GM12874 (cell line): ENCODE results near the gene AMIGO1.

Source experiments
- TF ChIP-seq, protein P1 (sequence below): IDR thresholded peaks from 2 replicates; pipeline ENCODE4 v1.5.1; 2011; ENCODE audit warnings: low read depth, mild to moderate bottlenecking, control low read depth, low read length, moderate library complexity; ENCODE audit not compliant: insufficient read depth

The AMIGO1 gene

DNA sequence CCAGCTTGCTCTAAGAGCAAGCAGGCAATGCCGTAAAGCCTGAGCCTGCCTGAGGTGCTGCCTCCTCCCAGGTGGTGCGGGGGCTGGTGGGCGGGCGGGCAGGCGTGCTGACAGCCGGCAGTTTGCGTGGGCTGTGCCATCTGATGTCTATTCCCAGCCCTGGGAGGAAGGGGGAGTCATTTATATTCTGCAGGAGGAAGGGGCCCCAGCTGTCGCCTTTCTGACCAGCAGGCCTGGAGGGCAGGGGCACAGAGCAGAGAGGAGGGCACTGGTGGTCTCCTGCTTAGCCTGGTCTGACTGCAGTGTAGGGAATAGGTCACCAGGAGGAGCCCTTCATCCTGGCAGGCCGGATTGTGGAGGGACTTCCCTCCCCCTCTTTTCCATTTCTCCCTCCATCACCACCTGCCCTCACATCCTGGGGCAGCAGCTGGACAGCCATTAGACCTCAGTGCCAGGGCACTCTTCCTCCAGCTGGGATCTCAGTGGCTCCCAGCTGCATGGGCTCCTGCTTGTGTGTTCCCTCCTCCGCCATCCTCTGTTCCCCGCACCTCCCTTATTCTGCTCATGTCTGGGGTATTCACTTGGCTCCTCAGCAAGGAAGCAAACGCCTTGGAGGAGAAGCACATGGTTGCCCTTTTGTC, 11.2 kb downstream of the AMIGO1 start:
- TF ChIP-seq, protein P1, sequence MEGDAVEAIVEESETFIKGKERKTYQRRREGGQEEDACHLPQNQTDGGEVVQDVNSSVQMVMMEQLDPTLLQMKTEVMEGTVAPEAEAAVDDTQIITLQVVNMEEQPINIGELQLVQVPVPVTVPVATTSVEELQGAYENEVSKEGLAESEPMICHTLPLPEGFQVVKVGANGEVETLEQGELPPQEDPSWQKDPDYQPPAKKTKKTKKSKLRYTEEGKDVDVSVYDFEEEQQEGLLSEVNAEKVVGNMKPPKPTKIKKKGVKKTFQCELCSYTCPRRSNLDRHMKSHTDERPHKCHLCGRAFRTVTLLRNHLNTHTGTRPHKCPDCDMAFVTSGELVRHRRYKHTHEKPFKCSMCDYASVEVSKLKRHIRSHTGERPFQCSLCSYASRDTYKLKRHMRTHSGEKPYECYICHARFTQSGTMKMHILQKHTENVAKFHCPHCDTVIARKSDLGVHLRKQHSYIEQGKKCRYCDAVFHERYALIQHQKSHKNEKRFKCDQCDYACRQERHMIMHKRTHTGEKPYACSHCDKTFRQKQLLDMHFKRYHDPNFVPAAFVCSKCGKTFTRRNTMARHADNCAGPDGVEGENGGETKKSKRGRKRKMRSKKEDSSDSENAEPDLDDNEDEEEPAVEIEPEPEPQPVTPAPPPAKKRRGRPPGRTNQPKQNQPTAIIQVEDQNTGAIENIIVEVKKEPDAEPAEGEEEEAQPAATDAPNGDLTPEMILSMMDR = peak; percentile 56

DNA sequence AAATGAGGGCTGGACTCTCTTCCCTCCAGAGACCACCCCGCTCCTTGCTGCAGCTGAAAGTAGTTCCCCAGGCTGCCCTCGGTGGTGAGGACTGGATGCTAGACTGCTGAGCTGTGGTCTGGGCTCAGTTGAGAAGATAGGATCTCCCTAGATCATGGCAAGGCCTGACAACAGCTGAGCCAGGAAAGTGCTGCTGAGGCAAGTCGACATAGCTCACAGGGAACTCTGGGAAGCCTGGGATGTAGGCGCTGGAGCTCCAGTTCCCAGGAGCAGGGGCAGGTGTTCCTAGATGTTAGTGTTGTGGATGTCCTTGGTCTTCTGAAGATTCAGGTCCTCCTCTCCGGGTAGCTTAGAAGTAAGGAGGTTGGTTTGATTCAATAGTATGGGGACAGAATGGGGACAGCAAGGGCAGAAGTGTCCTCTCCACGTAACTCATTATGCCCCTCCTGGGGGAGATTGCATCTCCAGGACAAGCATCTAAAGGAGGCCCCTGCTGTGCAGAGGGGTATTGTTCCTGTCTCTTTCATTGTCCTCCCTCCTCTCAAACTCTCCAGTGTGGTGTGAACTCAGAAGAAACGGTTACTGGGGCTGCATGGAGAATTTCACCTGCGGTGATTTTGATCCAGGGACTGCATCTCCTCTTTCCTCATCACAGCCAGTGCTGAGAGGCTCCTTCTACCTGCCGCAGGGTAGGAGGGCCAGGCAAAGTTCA, 11.9 kb downstream of the AMIGO1 start:
- TF ChIP-seq, protein P1 = no peak

DNA sequence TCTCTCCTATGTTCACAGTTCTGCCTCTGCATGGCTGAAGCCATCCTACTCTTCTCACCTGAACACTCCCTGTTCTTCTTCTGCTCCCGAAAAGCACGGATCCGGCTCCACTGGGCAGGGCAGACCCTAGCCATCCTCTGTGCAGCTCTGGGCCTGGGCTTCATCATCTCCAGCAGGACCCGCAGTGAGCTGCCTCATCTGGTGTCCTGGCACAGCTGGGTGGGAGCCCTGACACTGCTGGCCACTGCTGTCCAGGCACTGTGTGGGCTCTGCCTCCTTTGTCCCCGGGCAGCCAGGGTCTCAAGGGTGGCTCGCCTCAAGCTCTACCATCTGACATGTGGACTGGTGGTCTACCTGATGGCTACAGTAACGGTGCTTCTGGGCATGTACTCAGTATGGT, 13.8 kb downstream of the AMIGO1 start:
- TF ChIP-seq, protein P1 = no peak

DNA sequence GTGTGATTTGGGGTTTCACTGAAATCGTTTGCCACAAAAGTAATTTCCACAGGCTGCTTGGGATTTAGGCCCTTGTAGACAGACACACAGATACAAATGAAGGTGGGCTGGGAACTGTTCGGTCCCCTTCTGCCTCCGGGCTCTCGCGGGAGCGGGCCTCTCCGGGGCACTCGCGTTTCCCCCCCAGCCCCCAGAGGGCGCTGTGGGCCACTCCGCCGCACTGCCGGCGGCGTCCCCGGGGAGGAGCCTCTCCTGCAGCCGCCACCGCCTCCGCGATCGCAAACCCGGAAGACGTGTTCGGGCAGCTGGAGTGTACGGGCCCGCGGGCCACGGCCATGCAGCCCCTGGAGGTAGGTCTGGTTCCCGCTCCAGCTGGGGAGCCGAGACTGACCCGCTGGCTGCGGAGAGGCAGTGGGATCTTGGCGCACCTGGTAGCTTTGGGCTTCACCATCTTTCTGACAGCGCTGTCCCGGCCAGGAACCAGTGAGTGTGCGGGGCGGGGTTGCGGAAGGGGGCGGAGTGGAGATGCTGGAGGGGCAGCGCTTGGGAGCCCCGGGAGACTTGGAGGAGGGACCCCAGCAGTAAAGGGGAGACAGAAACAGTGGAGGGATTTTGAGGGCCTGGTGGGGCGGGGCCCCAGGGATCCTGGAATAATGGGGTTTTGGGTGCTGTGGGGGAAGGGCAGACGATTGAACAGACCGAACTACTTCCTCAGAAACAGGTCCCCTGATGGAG, 15.6 kb downstream of the AMIGO1 start, which contains the start of gene CYB561D1:
Gene CYB561D1, plus strand, starts transcription at position 290 of the 735 bp plus-strand sequence. Its CDS starts 46 bp downstream, at position 336.
- TF ChIP-seq, protein P1 = peak; percentile 97

GRCh38 chr1:109493227-109493626, 16.3 kb downstream of the AMIGO1 start:
- TF ChIP-seq, protein P1 = no peak

GRCh38 chr1:109492779-109493178, 16.7 kb downstream of the AMIGO1 start:
- TF ChIP-seq, protein P1 = no peak

GRCh38 chr1:109491372-109491771, 18.2 kb downstream of the AMIGO1 start:
- TF ChIP-seq, protein P1 = no peak
